Measurements from ENCODE around the gene SSTR3.

The SSTR3 gene

GRCh38 chr22:37218771-37219411 lies 6.6 kb upstream of the SSTR3 start:
- TF ChIP-seq CTCF (IDR thresholded peaks at IDR 0.05; ENCODE audit: low read depth, low read length), result no peak
- DNase-seq (ENCODE audit: extremely low read depth, low read depth), result no peak

- no peak for DNase-seq (ENCODE audit: extremely low read depth, low read depth)
- no peak for TF ChIP-seq CTCF (IDR thresholded peaks at IDR 0.05; ENCODE audit: low read depth, low read length)
Measured at GRCh38 chr22:37218399-37218770, 6.1 kb upstream of the SSTR3 start.

- no peak for TF ChIP-seq CTCF (IDR thresholded peaks at IDR 0.05; ENCODE audit: low read depth, low read length)
- no peak for DNase-seq (ENCODE audit: extremely low read depth, low read depth)
Measured at GRCh38 chr22:37215890-37216289, 3.6 kb upstream of the SSTR3 start.

- no peak for DNase-seq (ENCODE audit: extremely low read depth, low read depth)
- no peak for TF ChIP-seq CTCF (IDR thresholded peaks at IDR 0.05; ENCODE audit: low read depth, low read length)
Measured at GRCh38 chr22:37214731-37215030, 2.4 kb upstream of the SSTR3 start.

GRCh38 chr22:37213941-37214730 lies 1.9 kb upstream of the SSTR3 start:
- TF ChIP-seq CTCF (IDR thresholded peaks at IDR 0.05; ENCODE audit: low read depth, low read length), result no peak
- DNase-seq (ENCODE audit: extremely low read depth, low read depth), result no peak

GRCh38 chr22:37213218-37213855 lies 1.1 kb upstream of the SSTR3 start:
- no peak for DNase-seq (ENCODE audit: extremely low read depth, low read depth)
- TF ChIP-seq CTCF (IDR thresholded peaks at IDR 0.05; ENCODE audit: low read depth, low read length), result no peak

GRCh38 chr22:37211866-37212173 lies 457 bp downstream of the SSTR3 start:
- DNase-seq (ENCODE audit: extremely low read depth, low read depth), result no peak
- TF ChIP-seq CTCF (IDR thresholded peaks at IDR 0.05; ENCODE audit: low read depth, low read length), result no peak
